H1 (cell line): ENCODE measurements around the gene GIPC1. TPM values are rescaled to one million over a fixed set of nuclear protein-coding genes. Genes with fewer than 3 reads are reported as not detected.

ENCODE experiments used
- CTCF ChIA-PET: fragments of 300-600 bp; sonication (Branson Sonifier 250); formaldehyde crosslinking; loops from one replicate; lab custom pipeline; 2021; ENCODE audit not compliant: partially characterized antibody; lab: Charles Lee
- POLR2A ChIA-PET: fragments of 300-600 bp; sonication (Branson Sonifier 250); formaldehyde crosslinking; loops from one replicate; lab custom pipeline; 2021; ENCODE audit warnings: inconsistent platforms; ENCODE audit not compliant: partially characterized antibody; lab: Charles Lee
- DNase-seq, 2 experiments: peaks; one replicate each; pipeline versions ENCODE4 v3.0.0 to v3.0.0-alpha.2; 2010 to 2022; ENCODE audit warnings: low spot score in 2 of 2, low read depth in 1 of 2, mixed read lengths in 1 of 2
- FAIRE-seq: peaks from 2 replicates; lab custom pipeline; 2011; peaks lifted over from hg19 to GRCh38; lab: Jason Lieb, UNC
- H2AFZ ChIP-seq: 2 replicates; pipeline ENCODE4 v1.8.1; 2012; ENCODE audit warnings: low read length, inconsistent platforms
- H2AK5ac ChIP-seq: 2 replicates; pipeline ENCODE4 v1.6.1; 2013; ENCODE audit warnings: low read depth, low read length
- H2BK120ac ChIP-seq: replicated peaks from 2 replicates; pipeline ENCODE3; 2013; ENCODE audit warnings: low read depth, low read length, inconsistent platforms
- H2BK12ac ChIP-seq: 2 replicates; pipeline ENCODE4 v1.6.1; 2013; ENCODE audit warnings: low read depth, low read length
- H2BK15ac ChIP-seq: 2 replicates; pipeline ENCODE4 v1.6.1; 2013; ENCODE audit warnings: low read length
- H2BK20ac ChIP-seq: 2 replicates; pipeline ENCODE4 v1.6.1; 2013; ENCODE audit warnings: low read length
- H2BK5ac ChIP-seq: 2 replicates; pipeline ENCODE4 v1.6.1; 2013; ENCODE audit warnings: low read depth, low read length
- H3K14ac ChIP-seq: 2 replicates; pipeline ENCODE4 v1.6.1; 2013; ENCODE audit warnings: inconsistent platforms; ENCODE audit not compliant: insufficient read length
- H3K18ac ChIP-seq: 2 replicates; pipeline ENCODE4 v1.6.1; 2013; ENCODE audit warnings: low read length; ENCODE audit errors: extremely low read depth
- H3K23ac ChIP-seq: 2 replicates; pipeline ENCODE4 v1.6.1; 2013; ENCODE audit warnings: inconsistent platforms; ENCODE audit not compliant: insufficient read length
- H3K23me2 ChIP-seq: 2 replicates; pipeline ENCODE4 v1.6.1; 2013; ENCODE audit warnings: low read depth, low read length
- H3K27ac ChIP-seq: 2 replicates; pipeline ENCODE4 v1.6.1; 2011; ENCODE audit warnings: low read depth, low read length, inconsistent platforms
- H3K27me3 ChIP-seq, 4 experiments: replicated peaks in 1 of 4; 1 replicate in 1 of 4; 2 replicates in 3 of 4; pipeline versions ENCODE4 v1.6.1 to v1.8.1; 2011 to 2013; ENCODE audit warnings: low read length in 3 of 4, mild to moderate bottlenecking in 3 of 4, inconsistent platforms in 2 of 4, mixed read lengths in 2 of 4, moderate library complexity in 1 of 4; ENCODE audit not compliant: control insufficient read depth in 3 of 4, insufficient read depth in 3 of 4; ENCODE audit errors: extremely low read depth in 1 of 4
- H3K36me3 ChIP-seq, 4 experiments: 2 replicates each; pipeline versions ENCODE4 v1.6.1 to v1.8.1; 2011 to 2013; ENCODE audit warnings: mild to moderate bottlenecking in 4 of 4, low read length in 3 of 4, moderate library complexity in 2 of 4, control low read depth in 1 of 4, inconsistent platforms in 1 of 4; ENCODE audit not compliant: insufficient read depth in 4 of 4, control insufficient read depth in 2 of 4
- H3K4ac ChIP-seq: replicated peaks from 2 replicates; pipeline ENCODE3; 2013; ENCODE audit warnings: low read length, low read depth, mixed read lengths, inconsistent platforms; ENCODE audit not compliant: insufficient read length
- H3K4me1 ChIP-seq, 4 experiments: replicated peaks in 1 of 4; 1 replicate in 1 of 4; 2 replicates in 3 of 4; pipeline versions ENCODE4 v1.6.1 to v1.8.1; 2011 to 2013; ENCODE audit warnings: low read length in 3 of 4, inconsistent platforms in 2 of 4, mixed read lengths in 1 of 4; ENCODE audit not compliant: insufficient read depth in 4 of 4, control insufficient read depth in 3 of 4
- H3K4me2 ChIP-seq, 2 experiments: 2 replicates each; pipeline versions ENCODE4 v1.6.1 to v1.8.1; 2011 to 2013; ENCODE audit warnings: low read depth in 2 of 2, low read length in 2 of 2, control low read depth in 1 of 2, inconsistent platforms in 1 of 2, mild to moderate bottlenecking in 1 of 2; ENCODE audit not compliant: insufficient read depth in 1 of 2
- H3K4me3 ChIP-seq, 4 experiments: fragments of 200-600, 300-600 bp in 1 of 4; sonication (generic), shearing (Covaris generic), sonication (Bioruptor Twin) in 1 of 4; 2 replicates each; pipeline versions ENCODE4 v1.5.1 to v1.8.1; 2011 to 2016; ENCODE audit warnings: low read length in 4 of 4, low read depth in 3 of 4, control low read depth in 2 of 4, inconsistent platforms in 2 of 4, mild to moderate bottlenecking in 2 of 4, mixed read lengths in 1 of 4, moderate library complexity in 1 of 4; ENCODE audit not compliant: insufficient read depth in 2 of 4; ENCODE audit errors: extremely low read depth in 1 of 4
- H3K56ac ChIP-seq: replicated peaks from 2 replicates; pipeline ENCODE3; 2013; ENCODE audit warnings: low read depth, mild to moderate bottlenecking, mixed read lengths, low read length, inconsistent platforms; ENCODE audit not compliant: insufficient read length
- H3K79me1 ChIP-seq: 2 replicates; pipeline ENCODE4 v1.6.1; 2013; ENCODE audit warnings: low read depth, low read length, control low read depth
- H3K79me2 ChIP-seq, 2 experiments: 2 replicates each; pipeline versions ENCODE4 v1.6.1 to v1.8.1; 2012 to 2013; ENCODE audit warnings: low read length in 2 of 2, mild to moderate bottlenecking in 2 of 2, inconsistent platforms in 1 of 2; ENCODE audit not compliant: insufficient read depth in 2 of 2, control insufficient read depth in 1 of 2
- H3K9ac ChIP-seq, 4 experiments: replicated peaks in 1 of 4; 1 replicate in 1 of 4; 2 replicates in 3 of 4; pipeline versions ENCODE4 v1.6.1 to v1.8.1; 2011 to 2013; ENCODE audit warnings: low read depth in 3 of 4, low read length in 3 of 4, control low read depth in 2 of 4, mild to moderate bottlenecking in 2 of 4, moderate library complexity in 2 of 4, inconsistent platforms in 1 of 4; ENCODE audit errors: extremely low read depth in 1 of 4
- H3K9me3 ChIP-seq, 2 experiments: 2 replicates each; pipeline versions ENCODE4 v1.6.1 to v1.8.1; 2012 to 2013; ENCODE audit warnings: mild to moderate bottlenecking in 2 of 2, moderate library complexity in 2 of 2, control low read depth in 1 of 2, inconsistent platforms in 1 of 2, low read depth in 1 of 2, low read length in 1 of 2, mixed read lengths in 1 of 2; ENCODE audit not compliant: insufficient read depth in 2 of 2
- H4K20me1 ChIP-seq, 2 experiments: replicated peaks in 1 of 2; 2 replicates each; pipeline versions ENCODE3 to v1.8.1; 2011 to 2013; ENCODE audit warnings: inconsistent platforms in 2 of 2, low read length in 2 of 2, mild to moderate bottlenecking in 1 of 2; ENCODE audit not compliant: insufficient read depth in 2 of 2, control insufficient read depth in 1 of 2
- H4K5ac ChIP-seq: 2 replicates; pipeline ENCODE4 v1.6.1; 2013; ENCODE audit warnings: low read length, low read depth, mixed read lengths, inconsistent platforms; ENCODE audit not compliant: insufficient read length
- H4K8ac ChIP-seq: 2 replicates; pipeline ENCODE4 v1.8.0; 2013; ENCODE audit warnings: mild to moderate bottlenecking, moderate library complexity, low read length, inconsistent platforms; ENCODE audit not compliant: insufficient read depth; ENCODE audit errors: extremely low read depth
- H4K91ac ChIP-seq: replicated peaks from 2 replicates; pipeline ENCODE3; 2013; ENCODE audit warnings: low read length, mixed read lengths, inconsistent platforms; ENCODE audit not compliant: insufficient read length
- CHD2 ChIP-seq: IDR thresholded peaks from 2 replicates; pipeline ENCODE4 v1.6.1; 2012; ENCODE audit warnings: low read length, improper control_type of control experiment
- EGR1 ChIP-seq: IDR thresholded peaks from 2 replicates; pipeline ENCODE4 v1.6.1; 2011; ENCODE audit warnings: low read depth, low read length, borderline replicate concordance
- EZH2 ChIP-seq: fragments of 200-600 bp; sonication (generic); IDR thresholded peaks from 2 replicates; pipeline ENCODE4 v1.7.1; 2012; ENCODE audit warnings: low read depth, mild to moderate bottlenecking, moderate library complexity, low read length, inconsistent platforms; ENCODE audit not compliant: severe bottlenecking
- JUN ChIP-seq: IDR thresholded peaks from 2 replicates; pipeline ENCODE4 v1.6.1; 2011; ENCODE audit warnings: low read depth, mild to moderate bottlenecking, improper control_type of control experiment, low read length
- MAFK ChIP-seq: IDR thresholded peaks from 2 replicates; pipeline ENCODE4 v1.6.1; 2012; ENCODE audit warnings: low read depth, mild to moderate bottlenecking, improper control_type of control experiment, low read length
- NRF1 ChIP-seq: IDR thresholded peaks from 2 replicates; pipeline ENCODE4 v1.6.1; 2011; ENCODE audit warnings: mild to moderate bottlenecking, low read depth, low read length, improper control_type of control experiment
- RNF2 ChIP-seq: fragments of 200-900, 300-1000 bp; sonication (generic); IDR thresholded peaks from 2 replicates; pipeline ENCODE4 v1.7.1; 2016; ENCODE audit warnings: borderline replicate concordance, low read depth, mild to moderate bottlenecking, antibody characterized with exemption, low read length; ENCODE audit not compliant: poor library complexity, severe bottlenecking; ENCODE audit errors: missing control alignments
- SRF ChIP-seq: IDR thresholded peaks from 2 replicates; pipeline ENCODE4 v1.6.1; 2011; ENCODE audit warnings: mild to moderate bottlenecking, low read depth, low read length, moderate library complexity
- WGBS, 2 experiments: shearing (Covaris generic) in 1 of 2; methylation state at CpG; one replicate each; pipeline versions ENCODE4 v1.1.6 to v1.1.7; 2013 to 2015; ENCODE audit warnings: low lambda C conversion rate in 2 of 2, mixed read lengths in 2 of 2, inconsistent platforms in 1 of 2, low coverage in 1 of 2, missing lambda C conversion rate in 1 of 2; ENCODE audit not compliant: insufficient replicate concordance in 2 of 2, insufficient coverage in 1 of 2, insufficient read length in 1 of 2; ENCODE audit errors: extremely low coverage in 1 of 2, missing lambda C conversion rate in 1 of 2; 5-methylcytosine and 5-hydroxymethylcytosine counted together
- polyA plus RNA-seq, 7 experiments: library from polyadenylated mRNA; depleted of rRNA in 3 of 7; stranded (reverse) in 5 of 7; unstranded in 2 of 7; fragments of >200 nt in 5 of 7; fragments of 200-250 nt in 2 of 7; gene quantifications; 1 replicate in 5 of 7; 2 replicates in 1 of 7; 4 replicates in 1 of 7; pipeline versions ENCODE4 v1.2.1 to v1.2.3, GENCODE V29; 2011 to 2013; ENCODE audit warnings: missing spikeins in 2 of 7, mixed read lengths in 2 of 7
- total RNA-seq: library from RNA; stranded (reverse); fragmentation: NEBNext Ultra II Directional; extraction: Animal tissue kit (Norgen Biotek cat#: 25700); gene quantifications from 2 replicates; pipeline ENCODE4 v1.2.1, GENCODE V29; 2021
- TF ChIP-seq, protein P1 (sequence below): IDR thresholded peaks from 2 replicates; pipeline ENCODE4 v1.6.1; 2012; ENCODE audit warnings: low read length, inconsistent platforms
- TF ChIP-seq, protein P2 (sequence below): IDR thresholded peaks from 2 replicates; pipeline ENCODE4 v1.6.1; 2012; ENCODE audit warnings: inconsistent platforms

GIPC1 gene
- total and polyA plus RNA-seq, 2 of the 8 experiments (the other 6 are each of a cell fraction or from before 2014, with no cell fraction given) = 65.6 to 72.0 TPM

- no peak overlapping the region for H2BK20ac ChIP-seq
- H3K36me3 ChIP-seq = no peaks in the 10 kb centered on the region
- H3K14ac ChIP-seq = no peak overlapping the region
- no peak overlapping the region for H3K4me3 ChIP-seq
- no peaks in the 10 kb centered on the region for H3K27me3 ChIP-seq
- no peaks in the 10 kb centered on the region for H3K9me3 ChIP-seq
- no peak overlapping the region for H2BK5ac ChIP-seq
- H3K79me1 ChIP-seq = no peaks in the 10 kb centered on the region
- no peak overlapping the region for H3K4ac ChIP-seq
- FAIRE-seq = no peak
- H2AFZ ChIP-seq = no peak overlapping the region
- H3K4me1 ChIP-seq = peaks cover 0 to 4% (median 2%) of the 10 kb centered on the region in 4 experiments; a peak in 3 of 7 replicates
- H3K4me2 ChIP-seq = no peak overlapping the region
- ChIA-PET CTCF (interaction anchor here (1.5 to 5.0 kb wide), 3 partner anchors 11 to 35 kb away, joined by 3 to 36 read pairs (median 18); partner anchors contain the start of gene GIPC1), POLR2A (interaction anchor here (0.7 kb wide), 1 partner anchor 240 kb away, joined by 3 read pairs; no protein-coding TSS in a partner anchor)
- H2AK5ac ChIP-seq = no peak overlapping the region
- H4K20me1 ChIP-seq = no peaks in the 10 kb centered on the region
- H3K18ac ChIP-seq = no peak overlapping the region
- H3K79me2 ChIP-seq = no peaks in the 10 kb centered on the region
- H3K23ac ChIP-seq = no peak overlapping the region
- no peak overlapping the region for H2BK120ac ChIP-seq
- no peaks in the 10 kb centered on the region; the same call in 1 of the 2 replicates for H3K23me2 ChIP-seq
- no peak overlapping the region for H3K9ac ChIP-seq
- H4K8ac ChIP-seq = no peak overlapping the region
- H3K27ac ChIP-seq = no peak overlapping the region
- no peak overlapping the region for H2BK12ac ChIP-seq
- H2BK15ac ChIP-seq = no peak overlapping the region
- H4K91ac ChIP-seq = no peak overlapping the region
- no peak overlapping the region for H4K5ac ChIP-seq
- 91% methylated on average over 12 of the region's 12 CpGs; no CpG with 5 or more reads in 1 of the 2 experiments for WGBS, 2 experiments
- no peak overlapping the region for H3K56ac ChIP-seq
- no peak for DNase-seq
- TF ChIP-seq EGR1 = no peak
- TF ChIP-seq JUN = no peak
- no peak for TF ChIP-seq CHD2
- TF ChIP-seq MAFK = no peak
- TF ChIP-seq NRF1 = no peak
- TF ChIP-seq, protein P1, sequence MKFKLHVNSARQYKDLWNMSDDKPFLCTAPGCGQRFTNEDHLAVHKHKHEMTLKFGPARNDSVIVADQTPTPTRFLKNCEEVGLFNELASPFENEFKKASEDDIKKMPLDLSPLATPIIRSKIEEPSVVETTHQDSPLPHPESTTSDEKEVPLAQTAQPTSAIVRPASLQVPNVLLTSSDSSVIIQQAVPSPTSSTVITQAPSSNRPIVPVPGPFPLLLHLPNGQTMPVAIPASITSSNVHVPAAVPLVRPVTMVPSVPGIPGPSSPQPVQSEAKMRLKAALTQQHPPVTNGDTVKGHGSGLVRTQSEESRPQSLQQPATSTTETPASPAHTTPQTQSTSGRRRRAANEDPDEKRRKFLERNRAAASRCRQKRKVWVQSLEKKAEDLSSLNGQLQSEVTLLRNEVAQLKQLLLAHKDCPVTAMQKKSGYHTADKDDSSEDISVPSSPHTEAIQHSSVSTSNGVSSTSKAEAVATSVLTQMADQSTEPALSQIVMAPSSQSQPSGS = no peak
- no peak for TF ChIP-seq SRF
- no peak for TF ChIP-seq EZH2
- TF ChIP-seq RNF2 = no peak
- TF ChIP-seq, protein P2, sequence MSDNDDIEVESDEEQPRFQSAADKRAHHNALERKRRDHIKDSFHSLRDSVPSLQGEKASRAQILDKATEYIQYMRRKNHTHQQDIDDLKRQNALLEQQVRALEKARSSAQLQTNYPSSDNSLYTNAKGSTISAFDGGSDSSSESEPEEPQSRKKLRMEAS = no peak
Observed at GRCh38 chr19:14507704-14508542, 12.0 kb upstream of the GIPC1 start.
